IPS-15b (cell line): ENCODE results near the gene GRAMD1A.
A peak's percentile ranks its signal among the peaks of the same experiment; 100 is the strongest.

ENCODE experiments used
- H3K27me3 ChIP-seq: one replicate; pipeline ENCODE4 v1.6.1; 2013; ENCODE audit warnings: low read length; ENCODE audit not compliant: control insufficient read depth, insufficient read depth
- H3K36me3 ChIP-seq: one replicate; pipeline ENCODE4 v1.6.1; 2013; ENCODE audit warnings: low read length; ENCODE audit not compliant: control insufficient read depth, insufficient read depth
- H3K4me1 ChIP-seq: one replicate; pipeline ENCODE4 v1.6.1; 2013; ENCODE audit warnings: mild to moderate bottlenecking, low read length; ENCODE audit not compliant: control insufficient read depth, insufficient read depth
- H3K4me3 ChIP-seq: one replicate; pipeline ENCODE4 v1.5.1; 2013; ENCODE audit warnings: low read depth, low read length
- H3K9ac ChIP-seq: one replicate; pipeline ENCODE4 v1.6.1; 2013; ENCODE audit warnings: low read depth, mild to moderate bottlenecking, low read length
- H3K9me3 ChIP-seq: one replicate; pipeline ENCODE4 v1.6.1; 2013; ENCODE audit warnings: mild to moderate bottlenecking, low read length; ENCODE audit not compliant: control insufficient read depth, insufficient read depth

Gene GRAMD1A

GRCh38 chr19:35059006-35059798, 59.1 kb downstream of the GRAMD1A start:
- Histone ChIP-seq H3K4me1 (peaks cover 9% of the 10 kb centered on the region), H3K9ac (no peak overlapping the region), H3K36me3 (peaks cover 2% of the 10 kb centered on the region), H3K27me3 (no peaks in the 10 kb centered on the region), H3K4me3 (no peak overlapping the region), H3K9me3 (no peaks in the 10 kb centered on the region)

GRCh38 chr19:35059799-35060091, 59.6 kb downstream of the GRAMD1A start:
- Histone ChIP-seq H3K4me1 (peaks cover 9% of the 10 kb centered on the region), H3K27me3 (no peaks in the 10 kb centered on the region), H3K9me3 (no peaks in the 10 kb centered on the region)

GRCh38 chr19:35060160-35060855, 60.2 kb downstream of the GRAMD1A start:
- Histone ChIP-seq H3K9ac (no peak overlapping the region), H3K9me3 (no peaks in the 10 kb centered on the region), H3K4me1 (peaks cover 8% of the 10 kb centered on the region), H3K27me3 (no peaks in the 10 kb centered on the region), H3K4me3 (no peak overlapping the region), H3K36me3 (no peaks in the 10 kb centered on the region)

More at GRCh38 chr19:35059799-35060091, 59.6 kb downstream of the GRAMD1A start:
- Histone ChIP-seq H3K36me3 (peaks cover under 1% of the 10 kb centered on the region), H3K9ac (no peak overlapping the region), H3K4me3 (no peak overlapping the region)

- H3K27me3 ChIP-seq, result no peaks in the 10 kb centered on the region
- H3K36me3 ChIP-seq, result no peaks in the 10 kb centered on the region
- no peaks in the 10 kb centered on the region for H3K9me3 ChIP-seq
- no peak overlapping the region for H3K9ac ChIP-seq
- H3K4me3 ChIP-seq, result no peak overlapping the region
- H3K4me1 ChIP-seq, result no peaks in the 10 kb centered on the region
Observed at GRCh38 chr19:35061583-35062373, 61.7 kb downstream of the GRAMD1A start.

- Histone ChIP-seq H3K9me3 (no peaks in the 10 kb centered on the region), H3K4me1 (no peaks in the 10 kb centered on the region), H3K4me3 (no peak overlapping the region), H3K36me3 (no peaks in the 10 kb centered on the region), H3K27me3 (no peaks in the 10 kb centered on the region), H3K9ac (no peak overlapping the region)
Observed at GRCh38 chr19:35062942-35063341, 62.8 kb downstream of the GRAMD1A start.

- no peak overlapping the region for H3K4me3 ChIP-seq
- H3K36me3 ChIP-seq, result no peaks in the 10 kb centered on the region
- no peak overlapping the region for H3K9ac ChIP-seq
- peaks cover 8% of the 10 kb centered on the region for H3K4me1 ChIP-seq
- H3K9me3 ChIP-seq, result no peaks in the 10 kb centered on the region
- H3K27me3 ChIP-seq, result no peaks in the 10 kb centered on the region
Observed at GRCh38 chr19:35063940-35064818, 64.1 kb downstream of the GRAMD1A start.

GRCh38 chr19:35065574-35065973, 65.5 kb downstream of the GRAMD1A start:
- no peak overlapping the region for H3K4me3 ChIP-seq
- peaks cover 13% of the 10 kb centered on the region for H3K4me1 ChIP-seq
- no peaks in the 10 kb centered on the region for H3K9me3 ChIP-seq
- no peaks in the 10 kb centered on the region for H3K27me3 ChIP-seq
- H3K9ac ChIP-seq, result no peak overlapping the region
- no peaks in the 10 kb centered on the region for H3K36me3 ChIP-seq

- Histone ChIP-seq H3K27me3 (no peaks in the 10 kb centered on the region), H3K9ac (no peak overlapping the region), H3K36me3 (no peaks in the 10 kb centered on the region), H3K4me3 (no peak overlapping the region), H3K9me3 (no peaks in the 10 kb centered on the region), H3K4me1 (peaks cover 13% of the 10 kb centered on the region)
Observed at GRCh38 chr19:35066121-35066520, 66.0 kb downstream of the GRAMD1A start.

- Histone ChIP-seq H3K9ac (no peak overlapping the region), H3K27me3 (no peaks in the 10 kb centered on the region), H3K4me1 (peaks cover 13% of the 10 kb centered on the region), H3K4me3 (peak overlapping the region; percentile 33), H3K9me3 (no peaks in the 10 kb centered on the region), H3K36me3 (no peaks in the 10 kb centered on the region)
Observed at GRCh38 chr19:35066691-35067563, 66.8 kb downstream of the GRAMD1A start.

- Histone ChIP-seq H3K9me3 (no peaks in the 10 kb centered on the region), H3K4me1 (peaks cover 13% of the 10 kb centered on the region), H3K27me3 (no peaks in the 10 kb centered on the region), H3K36me3 (no peaks in the 10 kb centered on the region), H3K9ac (no peak overlapping the region), H3K4me3 (peak overlapping the region; percentile 8)
Observed at GRCh38 chr19:35068941-35069634, 69.0 kb downstream of the GRAMD1A start.
